Osteocyte (in vitro differentiated cells): ENCODE data around the gene TAF1C. TPM values are rescaled to one million over a fixed set of nuclear protein-coding genes. Genes with fewer than 3 reads are reported as not detected.

ENCODE experiments used
- DNase-seq: peaks from one replicate; pipeline ENCODE4 v3.0.0; 2021; ENCODE audit warnings: mixed read lengths; ENCODE audit not compliant: unreplicated experiment; ENCODE audit errors: extremely low spot score
- H3K27ac Mint-ChIP-seq: one replicate; pipeline ENCODE4 v1.8.0; 2021; ENCODE audit warnings: mild to moderate bottlenecking, mixed read lengths; ENCODE audit not compliant: unreplicated experiment
- H3K27me3 Mint-ChIP-seq: one replicate; pipeline ENCODE4 v1.8.0; 2021; ENCODE audit warnings: mixed read lengths; ENCODE audit not compliant: unreplicated experiment
- H3K36me3 Mint-ChIP-seq: one replicate; pipeline ENCODE4 v1.8.0; 2021; ENCODE audit warnings: mixed read lengths; ENCODE audit not compliant: unreplicated experiment
- H3K4me1 Mint-ChIP-seq: one replicate; pipeline ENCODE4 v1.8.0; 2021; ENCODE audit warnings: mixed read lengths; ENCODE audit not compliant: unreplicated experiment
- H3K4me3 Mint-ChIP-seq: one replicate; pipeline ENCODE4 v1.8.0; 2021; ENCODE audit warnings: mild to moderate bottlenecking, moderate library complexity, mixed read lengths; ENCODE audit not compliant: unreplicated experiment
- H3K9me3 Mint-ChIP-seq: one replicate; pipeline ENCODE4 v1.8.0; 2021; ENCODE audit warnings: mixed read lengths; ENCODE audit not compliant: unreplicated experiment
- total RNA-seq: library from RNA; stranded (reverse); gene quantifications from 2 replicates; pipeline ENCODE4 v1.2.1, GENCODE V29; 2021
- TF ChIP-seq, protein P1 (sequence below): fragments of 200-600 bp; sonication (generic); IDR thresholded peaks from 2 replicates; pipeline ENCODE4 v1.5.0; 2021; ENCODE audit warnings: antibody characterized with exemption, mild to moderate bottlenecking, moderate library complexity

The TAF1C gene
- total RNA-seq, 1 donor from 2014 or later, result 47.9 TPM

DNA sequence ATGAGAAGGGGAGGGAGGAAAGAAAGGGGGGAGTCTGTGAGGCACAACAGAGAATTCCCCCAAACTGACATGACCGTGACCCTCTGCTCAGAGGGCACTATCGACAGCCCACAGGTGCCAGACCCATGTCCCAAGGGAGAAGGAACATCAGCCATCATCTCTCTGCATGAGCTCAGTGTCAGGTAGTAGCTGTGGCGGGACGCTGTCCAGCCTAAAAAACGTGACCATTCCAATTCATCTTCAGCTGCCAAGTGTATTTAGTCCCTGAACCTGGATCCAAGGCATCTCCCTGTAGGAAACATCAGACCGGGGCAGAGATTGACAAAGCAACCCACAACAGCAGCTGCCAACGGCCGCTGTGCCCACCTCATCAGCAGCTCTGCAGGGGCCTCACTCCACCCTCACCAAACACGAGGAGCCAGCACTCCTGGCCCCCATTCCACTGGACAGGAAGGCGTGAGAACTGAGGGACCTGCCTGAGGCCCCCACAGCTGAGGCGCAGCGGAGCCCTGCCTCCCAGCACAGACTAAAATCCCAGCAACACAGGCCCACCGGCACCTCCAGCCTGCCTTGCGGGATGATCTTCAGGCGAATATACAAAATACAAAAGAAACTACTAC is 8.6 kb downstream of the TAF1C start:
- Mint-ChIP-seq H3K4me1 (peaks cover 39% of the 10 kb centered on the region), H3K27me3 (no peaks in the 10 kb centered on the region), H3K9me3 (no peaks in the 10 kb centered on the region), H3K4me3 (no peak overlapping the region), H3K36me3 (peaks cover 12% of the 10 kb centered on the region), H3K27ac (peak overlapping the region; percentile 76)
- TF ChIP-seq, protein P1, sequence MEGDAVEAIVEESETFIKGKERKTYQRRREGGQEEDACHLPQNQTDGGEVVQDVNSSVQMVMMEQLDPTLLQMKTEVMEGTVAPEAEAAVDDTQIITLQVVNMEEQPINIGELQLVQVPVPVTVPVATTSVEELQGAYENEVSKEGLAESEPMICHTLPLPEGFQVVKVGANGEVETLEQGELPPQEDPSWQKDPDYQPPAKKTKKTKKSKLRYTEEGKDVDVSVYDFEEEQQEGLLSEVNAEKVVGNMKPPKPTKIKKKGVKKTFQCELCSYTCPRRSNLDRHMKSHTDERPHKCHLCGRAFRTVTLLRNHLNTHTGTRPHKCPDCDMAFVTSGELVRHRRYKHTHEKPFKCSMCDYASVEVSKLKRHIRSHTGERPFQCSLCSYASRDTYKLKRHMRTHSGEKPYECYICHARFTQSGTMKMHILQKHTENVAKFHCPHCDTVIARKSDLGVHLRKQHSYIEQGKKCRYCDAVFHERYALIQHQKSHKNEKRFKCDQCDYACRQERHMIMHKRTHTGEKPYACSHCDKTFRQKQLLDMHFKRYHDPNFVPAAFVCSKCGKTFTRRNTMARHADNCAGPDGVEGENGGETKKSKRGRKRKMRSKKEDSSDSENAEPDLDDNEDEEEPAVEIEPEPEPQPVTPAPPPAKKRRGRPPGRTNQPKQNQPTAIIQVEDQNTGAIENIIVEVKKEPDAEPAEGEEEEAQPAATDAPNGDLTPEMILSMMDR, result no peak
- no peak for DNase-seq

- peaks cover 39% of the 10 kb centered on the region for H3K4me1 Mint-ChIP-seq
- DNase-seq, result no peak
These were observed 9.2 kb downstream of the TAF1C start for GRCh38 chr16:84177741-84178073.

DNA sequence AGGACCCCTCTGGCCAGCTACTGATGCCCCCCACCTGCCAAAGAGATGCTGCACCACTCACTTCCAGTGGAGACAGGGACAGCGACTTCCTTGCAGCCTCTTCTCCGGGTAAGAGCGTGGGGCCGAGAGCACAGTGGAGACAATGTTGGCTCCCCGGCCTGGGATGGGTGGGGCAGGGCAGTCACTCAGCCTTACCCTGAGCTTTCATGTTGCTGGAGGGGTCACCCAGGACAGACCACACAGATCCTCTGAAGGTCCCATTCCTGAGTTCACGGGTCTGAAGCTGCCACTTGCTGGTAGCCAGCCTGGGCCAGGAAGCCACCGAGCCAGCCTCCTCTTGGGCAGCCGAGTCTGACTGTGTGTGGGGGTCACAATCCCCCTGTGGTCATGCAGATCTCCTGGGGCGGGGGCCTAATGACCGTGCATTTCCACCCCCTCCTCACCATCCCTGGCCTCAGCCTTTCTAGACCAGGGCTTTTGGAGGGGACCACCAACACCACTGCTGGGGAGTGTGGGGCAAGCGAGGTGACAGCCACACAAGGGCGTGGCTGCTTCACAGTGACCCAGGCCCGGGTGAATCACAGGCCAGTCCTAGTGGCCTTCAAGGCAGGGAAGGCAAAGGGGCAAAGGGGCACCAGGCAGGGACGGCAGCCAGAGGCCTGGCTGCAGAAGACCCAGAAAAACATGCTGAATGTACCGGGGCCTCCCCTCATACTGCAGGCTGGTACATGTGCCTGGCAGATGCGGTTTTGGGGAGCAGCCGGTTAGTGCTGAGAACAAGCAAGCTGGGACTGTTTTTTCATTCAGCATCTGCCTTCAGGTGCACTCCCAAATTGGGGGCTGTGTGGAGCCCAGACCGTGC is 10.4 kb downstream of the TAF1C start:
- DNase-seq, result no peak
- Mint-ChIP-seq H3K9me3 (no peaks in the 10 kb centered on the region), H3K27ac (peak overlapping the region; percentile 76)

More at GRCh38 chr16:84177741-84178073, 9.2 kb downstream of the TAF1C start:
- TF ChIP-seq, protein P1, result no peak
- Mint-ChIP-seq H3K27ac (peak overlapping the region; percentile 76), H3K4me3 (no peak overlapping the region), H3K9me3 (no peaks in the 10 kb centered on the region), H3K27me3 (no peaks in the 10 kb centered on the region), H3K36me3 (peaks cover 8% of the 10 kb centered on the region)

DNA sequence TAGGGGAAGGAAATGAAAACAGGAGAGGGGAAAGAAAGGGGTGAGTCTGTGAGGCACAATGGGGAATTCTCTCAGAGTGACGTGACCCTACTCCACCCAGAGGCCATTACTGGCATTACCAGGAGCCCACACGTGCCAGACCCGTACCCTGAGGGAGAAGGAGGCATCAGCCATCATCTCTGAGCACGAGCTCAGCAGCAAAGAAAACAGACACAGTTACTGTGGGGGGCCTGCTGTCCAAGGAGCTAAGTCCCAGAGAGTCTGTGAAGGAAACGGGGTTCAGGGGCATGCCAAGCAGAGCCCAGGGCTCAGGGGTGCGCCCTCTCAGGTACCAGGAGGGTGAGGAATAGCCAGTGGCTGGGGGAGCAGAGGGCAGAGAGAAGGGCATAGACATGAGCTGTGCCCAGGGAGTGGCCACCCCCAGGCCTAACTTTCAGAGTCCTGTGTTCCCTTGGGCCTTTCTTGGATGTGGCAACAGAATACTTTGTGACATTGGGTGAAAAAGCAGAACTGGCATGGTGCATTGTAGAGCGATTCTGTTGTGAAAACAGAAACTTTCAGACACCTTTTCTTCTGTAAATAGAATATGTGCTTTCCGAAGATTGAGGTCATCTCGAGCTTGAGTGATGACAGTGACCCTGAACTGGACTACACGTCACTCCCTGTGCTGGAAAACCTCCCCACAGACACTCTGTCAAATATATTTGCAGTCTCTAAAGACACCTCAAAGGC is 11.3 kb downstream of the TAF1C start:
- DNase-seq, result no peak
- Mint-ChIP-seq H3K27me3 (no peaks in the 10 kb centered on the region), H3K4me1 (peaks cover 39% of the 10 kb centered on the region), H3K9me3 (no peaks in the 10 kb centered on the region), H3K36me3 (peaks cover 4% of the 10 kb centered on the region), H3K27ac (peak overlapping the region; percentile 64), H3K4me3 (peak overlapping the region; percentile 16)
- TF ChIP-seq, protein P1, result peak; percentile 74

More for the DNA sequence above, 10.4 kb downstream of the TAF1C start:
- Mint-ChIP-seq H3K27me3 (no peaks in the 10 kb centered on the region), H3K4me1 (peaks cover 39% of the 10 kb centered on the region), H3K4me3 (no peak overlapping the region), H3K36me3 (peaks cover 4% of the 10 kb centered on the region)
- TF ChIP-seq, protein P1, result no peak
